GM19025 (cell line): Measurements from ENCODE around the gene MS4A3.
"Not testable (repeated sequence)": the region's sequence is repeated elsewhere in the genome, so short reads cannot be mapped to it uniquely, and the experiment has no call there.

Source experiments
- ATAC-seq: cut with Tn5 transposase; IDR thresholded peaks from one replicate; pipeline ENCODE4 v1.9.1; 2021; ENCODE audit warnings: mild to moderate bottlenecking, low read depth, moderate library complexity; ENCODE audit not compliant: unreplicated experiment

The MS4A3 gene

GRCh38 chr11:60056349-60056969, at the start of gene MS4A3:
Gene MS4A3, plus strand, starts transcription at chr11:60056665. Its CDS starts 4,496 bp downstream, at chr11:60061161.
- ATAC-seq = no peak

- no peak for ATAC-seq
These were observed 39.6 kb upstream of the MS4A3 start, which contains the start of gene OOSP4B for GRCh38 chr11:60016881-60017280. Gene OOSP4B, plus strand, starts transcription at chr11:60017181.

GRCh38 chr11:60018058-60018457, 38.4 kb upstream of the MS4A3 start:
- no peak for ATAC-seq

- ATAC-seq = not testable (repeated sequence)
These were observed 36.1 kb upstream of the MS4A3 start for GRCh38 chr11:60020376-60020775.

GRCh38 chr11:60029015-60029632, 27.3 kb upstream of the MS4A3 start:
- no peak for ATAC-seq

GRCh38 chr11:60040109-60040508, 16.4 kb upstream of the MS4A3 start, which contains the start of gene OOSP2:
Gene OOSP2, plus strand, starts transcription at chr11:60040409. Its CDS starts 51 bp downstream, at chr11:60040460.
- no peak for ATAC-seq

GRCh38 chr11:60050422-60050821, 6.0 kb upstream of the MS4A3 start:
- not testable (repeated sequence) for ATAC-seq

- ATAC-seq = not testable (repeated sequence)
These were observed 5.6 kb upstream of the MS4A3 start for GRCh38 chr11:60050839-60051238.

GRCh38 chr11:60059052-60059451, 2.6 kb downstream of the MS4A3 start:
- no peak for ATAC-seq

- ATAC-seq = no peak
These were observed 3.2 kb downstream of the MS4A3 start for GRCh38 chr11:60059521-60060240.

- ATAC-seq = no peak
These were observed 7.6 kb downstream of the MS4A3 start for GRCh38 chr11:60064111-60064510.

- no peak for ATAC-seq
These were observed 9.3 kb downstream of the MS4A3 start for GRCh38 chr11:60065801-60066200.

- ATAC-seq = no peak
These were observed 13.0 kb downstream of the MS4A3 start for GRCh38 chr11:60069450-60069849.

- not testable (repeated sequence) for ATAC-seq
These were observed 15.2 kb downstream of the MS4A3 start for GRCh38 chr11:60071644-60072043.

- no peak for ATAC-seq
These were observed 20.9 kb downstream of the MS4A3 start for GRCh38 chr11:60077216-60077817.

- no peak for ATAC-seq
These were observed 21.5 kb downstream of the MS4A3 start for GRCh38 chr11:60077981-60078380.

- no peak for ATAC-seq
These were observed 22.3 kb downstream of the MS4A3 start for GRCh38 chr11:60078745-60079144.

- ATAC-seq = no peak
These were observed 24.1 kb downstream of the MS4A3 start for GRCh38 chr11:60080535-60080934.

- ATAC-seq = no peak
These were observed 28.3 kb downstream of the MS4A3 start for GRCh38 chr11:60084631-60085273.

GRCh38 chr11:60085909-60086308, 29.4 kb downstream of the MS4A3 start:
- no peak for ATAC-seq

GRCh38 chr11:60087239-60087638, 30.8 kb downstream of the MS4A3 start:
- no peak for ATAC-seq
